GM18870 (cell line): ENCODE results near the gene KIF2C.
"Not testable (repeated sequence)": the region's sequence is repeated elsewhere in the genome, so short reads cannot be mapped to it uniquely, and the experiment has no call there.

Experiments
- ATAC-seq: cut with Tn5 transposase; IDR thresholded peaks from one replicate; pipeline ENCODE4 v1.9.1; 2021; ENCODE audit warnings: moderate library complexity; ENCODE audit not compliant: unreplicated experiment

KIF2C gene

DNA sequence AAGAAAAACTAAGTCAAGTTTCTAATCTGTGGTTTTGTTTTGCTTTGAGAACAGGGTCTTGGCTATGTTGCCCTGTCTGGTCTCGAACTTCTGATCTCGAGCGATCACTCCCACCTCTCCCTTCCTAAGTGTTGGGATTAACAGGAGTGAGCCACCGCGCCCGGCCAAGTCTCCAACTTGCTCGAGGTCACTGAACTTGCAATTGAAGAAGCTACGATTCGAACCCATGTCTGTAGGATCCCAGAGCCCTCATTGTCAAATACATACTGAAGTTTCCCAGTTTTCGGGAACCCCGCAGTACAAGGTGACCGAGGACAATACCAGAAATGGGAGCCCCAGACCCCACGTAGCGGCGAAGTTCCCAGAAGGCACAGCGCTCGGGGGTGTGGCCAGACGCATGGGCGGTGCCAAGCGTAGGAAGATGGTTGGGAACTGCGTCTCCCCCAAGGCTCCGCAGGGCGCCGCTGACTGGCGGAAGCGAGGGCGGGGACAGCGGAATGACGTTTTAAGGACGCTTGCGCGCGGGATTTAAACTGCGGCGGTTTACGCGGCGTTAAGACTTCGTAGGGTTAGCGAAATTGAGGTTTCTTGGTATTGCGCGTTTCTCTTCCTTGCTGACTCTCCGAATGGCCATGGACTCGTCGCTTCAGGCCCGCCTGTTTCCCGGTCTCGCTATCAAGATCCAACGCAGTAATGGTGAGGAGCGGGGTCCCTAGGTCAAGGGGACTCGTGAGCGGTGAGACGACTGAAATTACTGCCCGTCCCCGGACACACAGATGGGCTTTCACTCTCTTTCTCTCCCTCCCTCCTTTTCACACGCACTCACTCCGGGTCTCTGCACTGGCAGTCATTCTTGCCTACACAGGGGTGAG lies at the start of gene KIF2C:
Gene KIF2C (plus strand): TSS at position 531 of the 872 bp plus-strand sequence. CDS start 96 bp downstream, at position 627.
- peak; percentile 89 for ATAC-seq

- ATAC-seq = no peak
Measured at GRCh38 chr1:44693159-44693558, 46.5 kb upstream of the KIF2C start.

- no peak for ATAC-seq
Measured at GRCh38 chr1:44693900-44694299, 45.7 kb upstream of the KIF2C start.

DNA sequence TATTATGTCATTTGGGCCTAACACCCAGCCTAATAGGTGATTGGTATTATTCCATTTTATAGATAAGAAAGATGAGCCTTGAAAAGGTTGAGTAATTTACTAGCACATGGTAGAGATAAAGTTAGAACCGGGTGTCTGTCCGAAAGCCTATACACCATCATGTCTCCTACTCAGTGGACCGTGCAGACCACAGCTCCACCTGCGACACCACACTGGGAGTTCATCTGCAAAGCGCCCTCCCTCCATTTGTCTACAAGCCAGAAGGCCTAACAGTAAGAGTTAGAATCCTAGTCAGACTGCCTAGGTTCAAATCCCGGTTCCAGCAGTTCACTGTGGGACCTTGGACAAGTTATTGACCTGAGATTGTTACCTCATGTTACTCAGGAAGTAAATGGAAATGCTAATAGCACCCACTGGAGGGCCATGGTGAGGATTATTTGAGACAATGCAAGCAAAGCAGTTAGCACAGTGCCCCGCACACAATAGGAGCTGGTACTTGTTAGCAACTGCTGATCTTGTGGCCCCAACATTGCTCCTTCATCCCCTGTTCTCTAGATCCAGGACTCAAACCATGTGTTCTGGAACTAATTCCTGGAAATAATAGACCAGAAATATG lies 44.7 kb upstream of the KIF2C start:
- peak; percentile 39 for ATAC-seq

DNA sequence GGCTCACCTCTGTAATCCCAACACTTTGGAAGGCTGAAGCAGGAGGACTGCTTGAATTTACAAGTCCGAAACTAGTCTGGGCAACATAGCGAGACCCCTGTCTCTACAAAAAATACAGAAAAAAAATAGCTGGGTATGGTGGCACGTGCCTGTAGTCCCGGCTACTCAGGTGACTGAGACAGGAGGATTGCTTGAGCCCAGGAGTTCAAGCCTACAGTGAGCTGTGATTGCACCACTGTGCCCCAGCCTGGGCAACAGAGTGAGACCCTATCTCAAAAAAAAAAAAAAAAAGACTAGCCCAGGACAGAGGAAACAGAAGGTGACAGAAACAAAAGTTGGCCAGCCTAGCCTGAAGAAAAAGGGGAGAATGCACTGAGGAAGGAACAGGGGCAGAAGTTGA lies 44.0 kb upstream of the KIF2C start:
- no peak for ATAC-seq

DNA sequence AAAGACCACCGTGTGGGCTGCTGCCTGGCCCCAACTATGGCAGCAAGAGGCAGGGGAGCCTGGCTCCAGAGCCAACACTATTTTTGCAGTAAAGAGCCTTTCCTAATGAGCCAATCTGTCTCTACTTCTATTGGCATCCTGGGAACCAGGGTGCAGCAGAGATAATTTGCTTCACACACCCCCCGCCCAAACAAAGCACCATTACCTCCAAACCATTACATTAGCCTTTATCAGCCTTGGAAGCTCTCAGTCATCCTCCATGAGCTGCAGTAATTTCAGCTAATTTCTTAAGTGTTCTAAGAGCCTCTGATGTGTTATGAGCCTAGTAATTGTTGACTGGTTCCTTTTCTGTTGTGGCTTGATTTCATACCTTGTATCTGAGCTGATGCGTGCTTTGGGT lies 43.5 kb upstream of the KIF2C start:
- ATAC-seq = no peak

DNA sequence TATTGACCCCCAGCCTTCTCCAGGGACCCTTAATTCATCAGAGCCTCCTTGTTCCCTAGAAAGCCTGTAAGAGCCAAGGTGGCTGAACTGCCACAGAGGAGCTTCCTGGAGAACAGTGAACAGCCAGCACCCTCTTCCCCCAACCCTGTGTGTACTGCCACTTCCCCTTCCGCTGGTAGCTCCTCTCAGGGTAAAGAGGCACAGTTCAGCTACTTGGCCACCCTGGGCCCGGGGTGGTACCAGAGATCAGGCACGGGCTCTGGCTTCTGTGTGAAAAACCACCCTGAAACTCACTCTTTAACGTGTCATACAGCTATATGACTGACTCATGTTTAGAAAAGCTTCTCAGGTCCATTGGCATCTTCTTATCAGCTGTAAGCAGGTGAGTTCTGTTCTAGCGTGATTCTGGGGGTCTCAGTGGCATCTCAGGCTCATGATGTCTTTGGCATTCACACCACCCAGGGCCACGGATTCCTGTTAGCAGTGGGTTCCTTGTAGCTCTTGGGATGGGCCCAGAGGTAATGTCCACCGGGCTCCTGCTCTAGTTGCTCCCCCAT lies 42.8 kb upstream of the KIF2C start:
- ATAC-seq = no peak

DNA sequence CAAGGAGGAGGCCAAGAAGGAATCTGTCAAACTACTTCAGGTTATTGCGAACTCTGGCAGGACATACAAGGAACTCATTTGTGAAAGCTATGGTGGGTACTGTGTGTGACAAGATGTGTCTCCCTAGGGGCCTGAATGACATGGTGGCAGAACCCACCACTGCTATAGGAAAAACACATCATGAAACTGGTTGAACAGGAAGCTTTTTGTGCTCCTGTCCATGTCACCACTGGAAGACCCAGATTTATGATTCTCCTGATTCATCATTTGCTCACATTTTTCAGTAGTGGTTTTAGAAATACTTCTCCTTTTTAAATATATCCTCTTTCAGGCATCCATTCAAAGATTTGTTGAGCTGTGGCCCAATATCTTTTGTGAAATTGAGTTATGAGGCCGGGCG lies 41.5 kb upstream of the KIF2C start:
- no peak for ATAC-seq

DNA sequence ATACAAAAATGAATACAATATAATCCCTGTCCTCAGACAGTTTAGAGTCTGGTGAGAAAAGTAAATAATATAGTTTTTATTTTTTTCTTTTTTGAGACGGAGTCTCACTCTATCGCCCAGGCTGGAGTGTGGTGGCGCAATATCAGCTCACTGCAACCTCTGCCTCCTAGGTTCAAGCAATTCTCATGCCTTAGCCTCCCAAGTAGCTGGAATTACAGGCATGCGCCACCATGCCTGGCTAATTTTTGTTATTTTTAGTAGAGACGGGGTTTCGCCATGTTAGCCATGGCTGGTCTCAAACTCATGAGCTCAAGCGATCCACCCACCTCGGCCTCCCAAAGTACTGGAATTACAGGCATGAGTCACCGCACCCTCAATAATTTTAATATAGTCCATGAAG lies 40.3 kb upstream of the KIF2C start:
- ATAC-seq = not testable (repeated sequence)

- no peak for ATAC-seq
Measured at GRCh38 chr1:44700573-44700972, 39.1 kb upstream of the KIF2C start.

- no peak for ATAC-seq
Measured at GRCh38 chr1:44701141-44701573, 38.5 kb upstream of the KIF2C start.

- no peak for ATAC-seq
Measured at GRCh38 chr1:44705470-44705869, 34.2 kb upstream of the KIF2C start.

DNA sequence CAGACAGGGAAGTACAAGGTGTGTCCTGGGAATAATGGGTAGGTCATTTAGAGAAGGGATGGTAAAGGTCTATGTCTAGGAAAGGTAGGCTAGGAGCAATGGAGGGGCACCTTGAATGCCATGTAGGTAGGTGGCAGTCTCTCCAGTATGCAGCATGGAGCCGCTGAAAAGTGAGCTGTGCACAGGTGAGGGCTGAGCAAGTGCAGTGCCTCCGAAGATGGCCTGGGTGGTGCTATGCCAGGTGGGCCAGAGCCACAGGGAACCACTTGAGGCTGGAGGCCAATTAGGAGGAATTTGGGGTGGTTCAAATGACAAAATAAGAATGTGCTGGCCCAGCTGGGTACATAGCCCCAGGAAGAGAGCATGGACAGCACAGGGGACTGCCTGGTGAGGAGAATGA lies 33.7 kb upstream of the KIF2C start:
- no peak for ATAC-seq

DNA sequence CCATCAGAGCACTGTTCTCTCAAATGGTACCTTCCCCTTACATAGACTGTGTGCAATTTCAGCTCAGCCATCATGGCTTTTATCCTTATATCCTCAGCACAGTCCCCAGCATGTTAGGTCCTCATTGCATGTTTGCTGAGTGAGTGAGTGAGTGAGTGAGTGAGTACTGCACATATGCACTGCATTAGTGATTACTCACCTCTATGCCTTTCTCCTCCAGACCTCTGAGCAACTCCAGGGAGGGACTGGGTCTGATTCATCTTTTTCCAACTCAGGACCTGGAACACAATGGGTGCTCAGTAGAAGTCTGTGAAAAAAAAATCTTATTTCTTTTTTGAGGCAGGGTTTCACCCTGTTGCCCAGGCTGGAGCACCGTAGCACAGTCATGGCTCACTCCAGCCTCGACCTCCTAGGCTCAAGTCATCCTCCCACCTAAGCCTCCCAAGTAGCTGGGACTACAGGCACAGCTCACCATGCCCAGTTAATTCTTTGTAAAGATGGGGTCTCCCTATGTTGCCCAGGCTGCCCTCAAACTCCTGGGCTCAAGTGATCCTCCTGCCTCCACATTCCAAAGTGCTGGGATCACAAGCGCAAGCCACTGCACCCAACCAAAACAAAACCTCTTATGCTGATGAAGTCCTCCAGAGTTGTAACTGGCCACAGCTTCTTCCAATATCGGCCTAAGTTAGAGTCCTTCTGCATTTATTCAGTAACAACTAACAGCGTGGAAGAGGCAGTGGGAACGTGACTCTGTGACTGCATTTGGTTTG lies 32.3 kb upstream of the KIF2C start:
- ATAC-seq = no peak

DNA sequence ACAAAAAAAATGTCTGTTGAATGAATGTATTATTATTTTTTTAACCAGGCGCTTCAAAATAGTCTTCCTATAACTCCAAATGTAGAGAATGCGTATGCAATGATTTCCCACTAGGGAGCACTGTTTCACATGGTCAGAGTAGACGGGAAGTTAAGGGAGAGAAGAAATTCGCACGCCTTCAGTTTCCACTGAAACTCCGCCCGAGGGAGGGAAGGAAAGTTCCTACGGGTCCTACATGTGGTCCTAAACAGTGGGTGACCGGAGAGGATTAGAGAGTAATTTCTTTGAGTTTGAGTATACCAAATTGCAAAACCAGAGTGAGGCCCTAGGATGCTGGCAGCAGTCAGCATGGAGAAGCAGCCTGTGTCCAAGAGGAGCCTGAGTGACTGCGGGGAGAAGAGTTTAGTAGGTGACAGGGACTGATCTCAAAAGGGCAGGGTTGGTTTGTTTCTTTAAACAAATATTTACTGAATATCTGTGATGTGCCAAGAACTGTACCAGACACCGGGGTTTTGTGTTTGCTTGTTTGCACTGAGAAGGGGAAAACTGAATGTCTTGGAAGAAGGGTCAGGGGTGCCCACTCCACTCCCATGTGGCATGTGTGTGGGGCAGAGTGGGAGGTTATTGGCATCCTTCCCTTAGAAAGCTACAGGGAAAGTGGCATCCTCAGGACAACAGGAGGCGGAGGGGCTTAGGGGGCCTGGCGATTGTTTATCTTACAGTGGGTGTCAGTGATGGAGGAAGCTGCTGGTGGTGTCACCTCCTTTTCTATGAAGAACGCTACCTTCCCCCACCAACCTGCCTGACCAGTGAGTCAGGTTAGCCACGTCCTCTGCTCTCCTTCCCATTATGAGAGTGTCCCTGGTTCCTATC lies 31.4 kb upstream of the KIF2C start:
- no peak for ATAC-seq

- ATAC-seq = no peak
Measured at GRCh38 chr1:44713321-44713781, 26.3 kb upstream of the KIF2C start.

DNA sequence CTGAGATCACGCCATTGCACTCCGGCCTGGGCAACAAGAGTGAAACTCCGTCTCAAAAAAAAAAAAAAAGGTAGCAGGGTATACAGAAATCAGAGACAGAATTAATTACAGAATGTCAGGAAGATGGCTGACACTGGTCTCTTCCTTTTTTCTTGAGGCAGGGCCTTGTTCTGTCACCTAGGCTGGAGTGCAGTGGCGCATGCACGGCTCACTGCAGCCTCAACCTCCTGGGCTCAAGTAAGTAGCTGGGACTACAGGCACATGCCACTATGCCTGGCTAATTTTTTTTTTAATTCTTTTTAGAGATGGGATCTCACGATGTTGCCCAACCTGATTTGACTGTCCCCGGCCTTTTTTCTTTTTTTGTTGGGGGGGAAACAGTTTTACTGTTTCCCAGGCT lies 25.1 kb upstream of the KIF2C start:
- ATAC-seq = no peak

GRCh38 chr1:44714944-44715571 lies 24.6 kb upstream of the KIF2C start:
- peak; percentile 63 for ATAC-seq

DNA sequence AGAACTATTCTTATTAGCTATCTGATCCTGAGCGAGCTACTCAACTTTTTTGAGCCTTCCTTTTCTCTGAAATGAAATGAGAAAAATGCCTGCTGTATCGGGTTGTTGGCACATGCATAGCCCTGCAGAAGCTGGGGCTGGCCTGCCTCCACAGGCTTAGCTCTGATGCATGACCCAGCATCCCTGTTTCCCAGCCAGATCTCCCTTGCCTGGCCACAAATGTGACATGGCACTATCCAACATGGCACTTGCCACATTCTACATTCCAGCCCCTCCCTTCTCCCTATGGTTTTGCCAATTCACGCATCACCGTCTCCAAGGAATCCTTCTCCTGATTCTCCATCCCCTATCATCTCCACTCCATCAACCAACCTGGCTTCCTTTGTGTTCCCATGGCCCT lies 22.5 kb upstream of the KIF2C start:
- ATAC-seq = no peak

- ATAC-seq = no peak
Measured at GRCh38 chr1:44717653-44718052, 22.0 kb upstream of the KIF2C start.
